IPS-NIHi7 (cell line): ENCODE measurements around the gene SRD5A3.

Source experiments
- DNase-seq: peaks from one replicate; pipeline ENCODE4 v3.0.0; 2012; ENCODE audit warnings: mixed read lengths; ENCODE audit errors: extremely low spot score

SRD5A3 gene

DNA sequence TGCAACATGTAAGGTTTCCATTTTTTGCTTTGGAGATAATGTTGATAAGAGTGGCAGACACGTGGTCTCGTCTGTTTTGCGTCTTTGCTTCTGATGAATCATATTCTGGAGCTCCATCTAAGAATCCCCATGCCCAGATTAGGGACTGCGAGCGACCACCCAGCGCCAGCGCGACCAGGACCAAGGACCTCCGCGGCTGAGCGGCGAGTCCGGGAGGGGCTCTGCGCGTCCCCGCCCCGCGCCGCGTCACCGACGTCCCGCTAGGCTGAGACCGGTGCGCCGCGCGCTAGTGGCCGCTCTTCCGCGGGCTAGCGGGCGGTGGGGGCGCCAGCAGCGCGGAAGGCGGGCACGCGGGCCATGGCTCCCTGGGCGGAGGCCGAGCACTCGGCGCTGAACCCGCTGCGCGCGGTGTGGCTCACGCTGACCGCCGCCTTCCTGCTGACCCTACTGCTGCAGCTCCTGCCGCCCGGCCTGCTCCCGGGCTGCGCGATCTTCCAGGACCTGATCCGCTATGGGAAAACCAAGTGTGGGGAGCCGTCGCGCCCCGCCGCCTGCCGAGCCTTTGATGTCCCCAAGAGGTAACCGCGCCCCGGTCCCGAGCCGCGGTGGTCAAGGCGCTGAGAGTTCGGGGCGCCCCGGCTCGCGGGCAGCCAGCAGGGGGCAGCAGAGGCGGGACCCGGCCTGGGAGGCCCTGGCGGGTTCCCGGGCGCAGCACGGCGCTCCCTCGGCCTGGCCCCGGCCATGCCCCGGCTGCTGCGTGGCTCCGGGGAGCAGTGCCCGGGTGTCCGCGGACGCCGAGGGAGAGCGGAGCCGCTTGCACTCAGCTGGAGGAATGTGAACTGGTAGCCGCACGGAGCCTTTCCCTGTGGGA, at the start of gene SRD5A3:
Gene SRD5A3, plus strand, starts transcription at position 263 of the 871 bp plus-strand sequence. Its CDS starts 95 bp downstream, at position 358.
- DNase-seq = peak; percentile 90

DNA sequence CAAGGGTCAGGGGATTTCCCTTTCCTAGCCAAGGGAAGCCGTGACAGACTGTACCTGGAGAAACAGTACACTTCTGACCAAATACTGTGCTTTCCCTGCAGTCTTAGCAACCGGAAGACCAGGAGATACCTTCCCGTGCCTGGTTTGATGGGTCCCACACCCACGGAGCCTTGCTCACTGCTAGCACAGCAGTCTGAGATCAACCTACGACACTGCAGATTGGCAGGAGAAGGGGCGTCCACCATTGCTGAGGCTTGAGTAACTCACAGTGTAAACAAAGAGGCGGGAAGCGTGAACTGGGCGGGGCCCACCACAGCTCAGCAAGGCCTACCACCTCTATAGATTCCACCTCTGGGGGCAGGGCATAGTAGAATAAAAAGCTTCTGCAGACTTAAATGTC, 48.7 kb upstream of the SRD5A3 start:
- DNase-seq = no peak

DNA sequence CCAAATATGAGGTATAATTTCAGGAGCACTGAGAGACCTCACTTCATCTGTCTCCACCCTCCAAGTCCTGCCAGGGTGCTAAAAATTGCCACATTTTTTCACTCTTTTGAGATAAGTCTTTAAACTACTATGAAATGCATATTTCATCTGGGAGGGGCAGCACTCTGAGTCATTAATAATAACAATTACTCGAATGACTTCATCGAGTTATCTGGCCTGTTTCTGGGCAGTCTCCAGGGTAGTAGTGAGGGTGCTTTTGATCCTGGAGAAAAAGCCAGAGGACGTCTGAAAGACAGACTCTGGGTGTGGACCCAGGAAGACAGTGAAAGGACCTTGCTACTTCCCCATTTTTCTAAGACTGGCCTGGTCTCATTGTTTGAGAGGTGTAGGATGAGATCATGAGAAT, 42.3 kb upstream of the SRD5A3 start:
- no peak for DNase-seq

DNA sequence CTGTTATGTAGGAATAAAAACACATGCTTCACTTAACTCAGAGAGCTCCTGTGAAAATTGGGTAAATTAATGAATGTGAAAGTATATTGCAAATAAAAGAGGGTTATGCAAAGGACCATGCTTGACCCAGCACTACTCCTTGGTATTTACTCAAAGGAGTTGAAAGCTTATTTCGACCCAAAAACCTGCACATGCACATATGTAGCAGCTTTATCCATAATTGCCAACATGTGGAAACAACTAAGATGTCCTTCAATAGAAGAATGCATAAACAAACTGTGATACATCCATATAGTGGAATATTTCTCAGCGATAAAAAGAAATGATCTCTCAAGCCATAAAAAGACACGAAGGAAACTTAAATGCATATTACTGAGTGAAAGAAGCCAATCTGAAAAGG, 41.7 kb upstream of the SRD5A3 start:
- no peak for DNase-seq

DNA sequence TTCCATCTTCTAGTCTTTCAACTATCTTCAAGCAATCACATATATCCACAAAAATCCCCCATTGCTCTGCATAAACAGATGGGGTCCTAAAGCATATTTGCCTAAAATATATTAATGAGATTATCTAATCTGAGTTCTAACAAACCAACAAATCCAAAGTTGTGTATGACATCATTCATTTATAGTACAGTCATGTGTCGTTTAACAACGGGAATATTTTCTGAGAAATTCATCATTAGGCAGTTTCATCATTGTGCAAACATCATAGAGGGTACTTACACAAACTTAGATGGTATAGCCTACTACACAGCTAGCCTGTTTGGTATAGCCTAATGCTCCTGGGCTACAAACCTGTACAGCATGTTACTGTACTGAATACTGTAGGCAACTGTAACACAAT, 38.0 kb upstream of the SRD5A3 start:
- no peak for DNase-seq

DNA sequence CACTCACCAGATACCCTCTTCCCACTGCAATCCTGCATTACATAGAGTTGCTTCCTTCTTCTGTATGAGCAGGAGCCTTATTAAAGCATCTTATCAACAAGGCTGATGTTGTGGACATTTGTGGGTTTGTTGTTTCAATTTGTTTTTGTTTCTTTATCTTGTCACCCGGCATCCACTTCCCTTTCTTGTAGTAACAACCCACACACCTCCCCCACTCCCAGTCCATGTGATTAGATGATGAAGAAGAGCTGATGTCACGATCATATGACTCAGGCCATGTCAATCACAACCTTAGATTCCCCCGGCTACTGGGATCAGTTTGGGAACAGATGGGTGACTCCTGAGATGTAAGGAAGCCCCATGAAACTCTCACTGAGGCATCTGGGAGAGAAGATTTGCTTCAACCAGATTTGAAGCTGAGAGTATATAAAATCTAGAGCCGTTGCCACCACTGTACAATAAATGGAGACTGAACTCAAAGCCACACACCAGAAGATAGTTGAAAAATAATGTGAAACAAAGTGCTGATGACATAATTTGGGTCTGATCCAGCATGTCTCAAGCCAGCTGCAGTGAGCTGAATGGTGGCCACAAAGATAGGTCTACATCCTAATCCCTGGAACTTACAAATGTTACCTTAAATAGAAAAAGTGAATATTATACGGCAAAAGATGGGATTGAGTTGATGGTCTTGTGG, 34.1 kb upstream of the SRD5A3 start:
- DNase-seq = no peak

DNA sequence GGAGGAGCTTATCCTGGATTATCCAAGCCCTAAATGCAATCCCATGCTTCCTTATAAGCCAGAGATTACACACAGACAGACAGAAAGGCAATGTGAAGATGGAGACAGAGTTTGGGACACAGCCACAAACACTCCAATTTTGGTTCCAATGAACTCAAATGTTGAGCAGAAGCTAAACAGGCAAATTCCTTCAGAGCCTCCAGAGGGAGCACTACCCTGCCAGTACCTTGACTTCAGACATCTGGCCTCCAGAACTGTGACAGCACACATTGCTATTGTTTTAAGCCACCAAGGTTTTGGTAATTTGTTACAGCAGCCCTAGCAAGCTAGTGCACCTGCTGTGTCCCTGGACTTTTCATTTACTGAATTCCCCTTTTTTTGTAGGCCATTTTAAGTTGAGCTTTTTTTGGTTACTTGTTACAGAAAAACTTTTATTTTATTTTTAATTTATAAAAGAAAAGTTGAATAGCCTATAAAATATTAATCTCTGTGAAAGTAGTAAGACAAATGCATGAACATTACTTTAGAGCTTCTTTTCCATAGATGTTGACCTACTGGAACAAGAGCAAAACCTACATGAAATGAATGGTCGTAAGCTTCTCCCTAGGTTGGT, 33.4 kb upstream of the SRD5A3 start:
- DNase-seq = peak; percentile 37

DNA sequence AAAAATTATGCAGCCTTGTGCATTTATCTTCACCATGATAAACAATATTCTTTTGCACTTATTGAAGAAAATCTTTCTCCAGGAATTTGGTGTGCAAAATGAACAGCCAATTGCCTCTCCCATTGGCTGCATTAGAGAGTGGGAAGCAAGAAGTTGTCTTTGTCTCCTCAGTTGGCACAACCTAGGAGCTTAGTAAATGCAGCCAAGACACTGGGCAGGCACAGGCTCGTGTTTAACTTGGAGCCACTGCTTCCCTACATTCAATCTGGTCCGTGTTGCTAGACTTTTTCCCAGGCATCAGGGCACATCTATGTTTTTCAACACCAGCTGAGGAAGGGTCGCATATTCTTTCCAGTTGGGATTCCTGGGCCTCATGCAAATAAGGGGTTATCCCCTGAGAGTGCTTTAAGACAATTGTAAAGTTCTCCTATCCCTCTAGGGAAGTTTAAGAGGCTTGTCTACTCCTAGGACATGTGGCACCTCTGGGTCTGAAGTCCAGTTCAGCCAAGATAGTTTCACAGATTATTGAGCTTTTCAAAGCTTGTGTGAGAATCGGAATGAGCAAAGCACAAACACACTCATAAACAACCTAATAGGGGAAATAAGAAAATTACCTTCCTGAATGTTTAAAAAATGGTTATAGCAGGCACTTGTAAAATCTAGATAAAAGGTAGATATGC, 31.8 kb upstream of the SRD5A3 start:
- DNase-seq = no peak

DNA sequence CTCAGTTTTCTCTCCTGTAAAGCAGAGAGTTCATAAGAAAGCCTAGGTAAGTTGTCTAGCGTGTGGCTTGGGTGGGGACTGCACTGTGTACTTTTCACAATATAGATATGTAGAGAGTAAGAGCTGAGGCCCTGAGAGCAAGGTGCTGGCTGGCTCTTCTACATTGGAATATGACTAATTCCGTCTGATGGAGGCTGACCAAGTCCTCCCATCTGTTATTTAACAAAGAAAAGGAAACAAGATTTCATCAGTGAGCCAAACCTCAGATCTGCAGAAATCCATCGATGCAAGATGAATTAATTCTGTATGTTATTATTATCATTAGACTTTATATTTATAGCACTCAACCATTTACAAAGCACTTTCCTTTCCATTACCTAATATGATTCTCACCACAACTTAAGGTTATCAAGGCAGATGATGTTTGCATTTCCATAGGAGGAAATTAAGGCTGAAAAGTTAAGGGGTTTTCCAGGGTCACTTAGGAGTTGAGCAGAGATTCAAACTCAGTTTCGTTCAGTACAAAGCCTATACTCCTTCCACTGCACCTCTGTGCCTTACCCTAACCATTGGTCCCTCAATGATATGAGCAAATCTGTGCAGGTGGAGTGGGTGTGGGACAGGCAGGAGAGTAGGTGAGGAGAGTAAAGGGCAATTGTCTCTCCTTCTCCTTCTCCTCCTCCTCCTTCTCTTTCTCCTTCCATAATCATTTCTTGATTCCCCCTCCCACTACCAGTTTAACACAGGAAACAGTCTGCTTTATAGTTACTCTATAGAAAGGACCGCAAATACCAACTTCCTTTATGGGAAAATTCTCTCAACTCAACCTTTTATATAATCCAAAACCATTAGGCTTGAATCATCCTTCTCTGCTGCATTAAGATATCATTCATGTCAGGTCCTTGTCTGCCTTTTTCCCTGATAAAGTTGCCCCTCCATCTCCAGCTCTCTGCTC, 27.6 kb upstream of the SRD5A3 start:
- DNase-seq = no peak

DNA sequence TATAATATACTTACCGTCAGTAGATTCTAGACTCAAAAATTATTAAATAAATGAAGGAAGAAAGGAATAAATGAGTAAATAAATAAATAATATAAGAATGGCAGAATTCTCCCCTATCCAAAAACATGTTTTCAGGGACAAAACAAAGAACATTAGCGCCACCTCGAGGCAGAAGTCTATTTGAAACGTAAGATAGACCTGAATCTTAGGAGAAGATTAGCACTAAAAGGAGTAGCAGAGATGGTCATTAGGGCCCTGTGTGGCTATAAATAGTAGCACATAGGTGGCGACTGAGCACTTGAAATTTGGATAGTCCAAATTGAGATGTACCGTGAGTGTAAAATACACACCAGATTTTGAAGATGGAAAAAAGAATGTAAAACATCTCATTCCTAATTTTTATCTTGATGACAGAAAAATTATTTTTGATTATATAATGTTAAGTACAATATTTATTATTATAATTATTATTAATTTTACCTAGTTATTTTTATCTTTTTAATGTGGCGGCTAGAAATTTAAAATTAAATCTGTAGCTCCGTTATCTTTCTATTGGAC, 24.3 kb upstream of the SRD5A3 start:
- DNase-seq = peak; percentile 54

DNA sequence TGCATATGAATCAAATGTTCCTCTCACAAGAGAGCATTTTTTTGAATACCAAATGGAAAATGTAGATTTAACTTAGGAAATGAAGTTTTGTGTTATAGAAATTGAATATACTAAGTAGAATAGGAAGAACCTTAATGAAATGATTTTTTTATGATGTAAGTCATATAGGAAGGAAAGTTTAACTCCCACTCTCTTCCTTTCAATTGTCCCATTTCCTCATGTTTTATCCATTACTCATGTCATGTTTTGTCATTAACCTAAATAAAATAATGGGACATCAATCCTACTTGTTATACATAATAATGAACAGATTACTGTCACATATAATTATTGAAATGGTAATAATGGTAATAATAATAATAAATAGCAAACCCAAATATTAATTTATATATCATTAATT, 22.7 kb upstream of the SRD5A3 start:
- DNase-seq = no peak

DNA sequence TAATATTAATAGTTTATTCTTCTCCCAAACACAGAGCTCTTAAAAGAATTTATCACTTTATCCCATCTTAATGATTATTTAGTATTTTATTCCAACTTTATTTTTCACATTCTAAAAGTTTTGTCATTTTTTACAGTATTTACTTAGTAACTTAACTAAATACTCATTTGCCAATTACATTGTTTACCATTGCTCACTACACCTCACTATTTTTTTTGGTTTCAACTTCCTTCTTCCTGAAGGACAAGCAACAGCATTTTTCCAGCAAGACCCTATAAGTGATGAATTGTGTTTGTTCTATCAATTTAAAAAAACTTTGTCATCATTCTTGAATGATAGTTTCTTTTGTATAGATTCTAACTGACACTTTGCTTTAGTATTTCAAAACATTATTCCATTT, 19.4 kb upstream of the SRD5A3 start:
- DNase-seq = no peak

DNA sequence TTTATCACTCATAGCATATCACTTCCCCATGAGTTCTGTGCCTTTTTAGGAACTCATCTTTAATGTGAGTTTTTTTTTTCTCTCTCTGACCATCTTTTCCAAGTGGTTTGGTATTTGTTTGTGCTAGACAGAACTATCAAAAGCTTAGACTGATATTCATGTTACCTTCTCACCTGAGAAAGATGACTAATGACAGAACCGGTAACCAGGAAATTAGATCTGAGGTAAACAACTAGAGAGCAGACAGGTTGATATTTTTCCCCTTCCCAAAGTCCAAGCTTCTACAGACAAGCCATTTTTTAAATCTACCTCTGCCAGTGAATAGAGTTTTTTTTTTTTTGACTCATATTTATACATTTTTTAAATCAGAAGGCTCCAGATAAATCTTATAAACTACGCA, 17.0 kb upstream of the SRD5A3 start:
- no peak for DNase-seq

DNA sequence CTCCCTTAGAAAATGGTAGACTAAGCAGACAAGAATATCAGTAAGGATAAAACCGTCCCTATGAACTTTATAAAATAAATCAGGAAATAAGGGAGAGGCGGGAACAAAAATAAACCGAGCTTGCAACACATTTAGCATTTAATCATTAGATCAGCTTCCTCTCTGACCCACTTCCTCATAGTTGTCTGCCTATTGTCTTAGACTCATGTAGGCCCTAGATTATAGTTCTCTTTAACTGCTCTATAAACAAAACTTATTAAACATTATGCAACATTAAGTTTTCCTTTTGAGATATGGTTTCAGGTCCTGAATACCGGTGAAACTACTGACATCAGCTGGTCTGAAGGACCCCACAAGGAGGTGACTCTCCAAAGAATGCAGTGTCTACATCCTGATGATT, 15.8 kb upstream of the SRD5A3 start:
- no peak for DNase-seq

DNA sequence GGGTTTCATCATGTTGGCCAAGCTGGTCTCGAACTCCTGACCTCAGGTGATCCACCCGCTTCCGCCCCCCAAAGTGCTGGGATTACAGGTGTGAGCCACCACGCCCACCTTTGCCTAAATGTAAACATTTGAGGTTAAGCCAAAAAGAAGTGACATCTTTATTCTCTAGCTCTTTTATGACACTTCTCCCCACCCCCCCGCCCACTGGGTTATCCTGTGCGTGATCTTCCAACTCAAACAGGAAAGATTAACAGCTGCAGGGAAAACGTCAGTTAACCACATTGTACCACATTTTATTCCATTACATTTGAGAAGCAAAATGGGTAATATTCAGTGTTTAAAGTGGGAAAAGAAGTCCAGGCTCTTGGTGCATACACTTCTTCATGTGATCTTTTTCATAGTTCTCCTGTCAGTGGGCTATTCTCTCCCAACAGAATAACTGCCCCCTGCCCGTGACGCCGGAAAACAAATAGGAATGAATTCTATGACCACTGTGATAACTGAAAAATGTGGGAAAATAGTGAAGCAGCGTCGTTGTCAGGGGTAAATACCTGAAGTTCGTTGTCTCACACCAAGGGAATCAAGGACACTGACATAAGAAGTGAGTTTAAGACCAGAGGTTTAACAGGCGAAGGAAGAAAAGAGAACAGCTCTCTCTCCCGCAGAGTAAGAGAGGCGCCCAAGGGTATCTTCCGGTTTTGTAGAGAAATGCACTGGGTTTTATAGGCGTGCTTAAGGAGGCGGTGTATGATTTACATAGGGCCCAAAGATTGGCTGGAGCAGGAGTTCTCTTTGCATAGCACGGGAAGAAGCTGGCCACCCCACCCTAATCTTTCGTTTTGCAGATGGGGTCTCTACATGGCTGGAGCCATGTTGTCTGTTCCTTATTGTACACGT, 9.7 kb upstream of the SRD5A3 start:
- DNase-seq = no peak

DNA sequence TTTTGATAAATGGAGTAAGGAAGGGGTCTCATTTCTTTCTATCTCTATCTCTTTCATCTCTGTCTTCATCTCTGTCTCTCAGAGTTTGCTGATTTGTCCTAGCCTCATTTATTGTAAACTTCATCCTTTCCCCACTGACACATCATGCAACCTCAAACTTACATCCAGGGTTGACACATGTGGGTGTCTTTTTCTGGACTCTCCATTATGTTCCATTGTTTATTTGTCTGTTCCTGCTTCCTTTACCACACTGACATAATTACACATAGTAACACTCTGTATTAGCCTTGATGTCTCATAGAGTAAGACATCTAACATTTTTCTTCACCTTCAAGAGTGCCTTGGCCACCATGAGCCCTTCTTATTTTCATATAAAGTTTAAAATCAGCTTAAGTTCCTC, 8.1 kb upstream of the SRD5A3 start:
- DNase-seq = no peak

DNA sequence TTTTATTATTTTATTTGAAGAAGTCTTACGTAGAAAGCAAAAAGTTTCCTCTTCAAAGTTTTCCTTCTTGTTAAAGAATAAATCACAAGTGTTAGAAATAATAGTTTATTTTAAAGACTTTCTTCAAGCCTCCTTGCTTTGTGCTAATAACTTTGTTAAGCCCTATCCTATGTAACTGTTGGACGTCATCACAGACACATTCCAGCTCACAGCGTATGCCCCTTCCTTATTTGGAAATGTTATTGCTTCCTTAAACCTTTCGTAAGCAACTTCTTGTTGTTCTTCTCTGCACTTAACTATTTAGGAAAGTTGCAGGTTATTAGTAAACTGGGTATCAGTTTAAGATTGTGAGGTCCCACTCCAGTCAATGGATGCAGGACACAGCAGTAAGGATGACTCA, 7.6 kb upstream of the SRD5A3 start:
- DNase-seq = no peak

DNA sequence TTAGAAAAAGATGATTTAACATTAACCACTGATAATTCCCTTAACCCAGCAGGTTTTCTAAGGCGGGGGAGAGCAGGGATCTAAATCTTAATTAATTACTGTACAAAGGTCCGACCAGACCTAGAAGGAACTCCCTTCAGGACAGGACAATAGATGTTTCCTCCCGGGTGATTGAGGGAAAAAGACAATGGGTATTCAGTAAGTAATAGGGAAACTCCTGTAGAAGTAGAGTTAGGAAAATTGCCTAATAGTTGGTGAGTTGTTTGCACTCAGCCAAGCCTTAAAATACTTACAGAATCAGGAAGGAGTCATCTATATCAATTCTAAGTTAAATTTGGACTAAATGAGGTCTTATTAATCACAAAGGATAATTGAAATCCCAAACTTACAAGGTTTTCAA, 5.8 kb upstream of the SRD5A3 start:
- no peak for DNase-seq

DNA sequence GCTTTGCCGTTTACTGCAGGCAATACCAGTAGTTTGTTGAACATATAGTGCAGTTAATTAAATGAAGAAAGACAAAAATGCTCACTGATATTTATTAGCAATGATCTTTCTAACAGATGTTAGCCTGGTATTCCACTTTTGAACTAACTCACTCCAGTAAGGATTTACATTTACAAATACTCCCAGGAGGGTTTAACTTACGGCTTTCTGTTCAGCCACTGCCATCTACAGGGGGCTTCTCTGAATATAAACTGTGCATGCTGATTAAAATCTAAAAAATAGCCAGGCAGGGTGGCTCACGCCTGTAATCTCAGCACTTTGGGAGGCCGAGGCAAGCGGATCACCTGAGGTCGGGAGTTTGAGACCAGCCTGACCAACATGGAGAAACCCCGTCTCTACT, 2.2 kb upstream of the SRD5A3 start:
- no peak for DNase-seq

DNA sequence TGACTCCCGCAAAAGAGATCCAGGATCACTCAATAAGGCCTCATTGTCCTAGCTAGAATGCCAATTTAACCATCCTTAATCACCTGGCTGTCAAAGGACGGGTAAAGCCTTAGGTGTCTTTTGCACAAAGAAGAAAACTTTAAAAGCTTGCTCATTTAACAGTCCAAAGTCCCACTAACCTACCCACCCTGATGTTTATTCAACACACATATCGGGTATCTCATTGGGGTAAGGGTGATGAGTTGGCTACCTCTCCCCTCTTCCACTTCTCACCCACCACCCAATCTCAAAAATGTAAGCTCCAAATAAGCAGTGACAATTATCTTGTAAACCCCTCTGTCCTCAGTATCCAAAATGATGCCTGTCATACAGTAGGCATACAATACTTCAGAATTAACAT, 988 bp upstream of the SRD5A3 start:
- no peak for DNase-seq
